ENCODE data around the gene TPCN1. TPM values are rescaled to one million over a fixed set of nuclear protein-coding genes. Genes with fewer than 3 reads are reported as not detected.

TPCN1 gene
- total and polyA plus RNA-seq, 2 of the 8 experiments (the other 6 are each of a cell fraction or from before 2014, with no cell fraction given) = 14.9 to 21.4 TPM

DNA sequence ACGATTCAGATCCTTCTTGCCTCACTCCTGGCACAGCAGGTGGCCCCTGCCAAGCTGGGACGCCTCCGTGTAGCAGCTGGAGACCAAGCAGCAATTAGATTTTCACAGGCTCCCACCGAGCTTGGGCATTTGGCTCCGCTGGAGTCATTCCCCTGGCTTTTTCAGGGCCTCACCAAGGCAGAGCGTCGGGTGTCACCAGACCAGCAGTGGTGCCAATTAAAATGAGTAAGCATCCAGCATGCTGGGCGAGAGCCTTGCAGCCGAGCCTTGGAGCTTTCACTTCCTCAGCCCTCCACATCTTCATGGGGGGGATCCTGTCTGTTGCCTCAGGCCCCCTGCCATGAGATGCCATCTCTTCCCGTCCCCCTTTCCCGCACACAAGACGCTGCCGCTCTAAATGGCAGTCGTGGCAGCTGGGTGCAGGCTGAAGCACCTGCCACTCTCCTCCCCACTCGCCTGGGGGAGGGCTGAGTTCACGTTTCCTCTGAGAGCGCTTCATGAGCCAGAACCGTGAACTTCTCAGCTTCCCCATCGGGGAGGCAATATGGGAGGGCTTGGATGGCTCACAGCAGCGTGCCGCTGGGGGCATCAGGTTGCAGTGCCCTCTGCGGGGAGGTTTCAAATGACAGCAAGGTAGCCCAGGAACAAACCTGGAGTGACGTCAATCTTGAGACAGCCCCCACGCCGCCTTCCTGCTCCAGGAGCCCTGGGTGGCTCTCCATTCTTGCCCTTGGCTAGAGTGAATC is 11.7 kb downstream of the TPCN1 start (continued):
- TF ChIP-seq, protein P1, sequence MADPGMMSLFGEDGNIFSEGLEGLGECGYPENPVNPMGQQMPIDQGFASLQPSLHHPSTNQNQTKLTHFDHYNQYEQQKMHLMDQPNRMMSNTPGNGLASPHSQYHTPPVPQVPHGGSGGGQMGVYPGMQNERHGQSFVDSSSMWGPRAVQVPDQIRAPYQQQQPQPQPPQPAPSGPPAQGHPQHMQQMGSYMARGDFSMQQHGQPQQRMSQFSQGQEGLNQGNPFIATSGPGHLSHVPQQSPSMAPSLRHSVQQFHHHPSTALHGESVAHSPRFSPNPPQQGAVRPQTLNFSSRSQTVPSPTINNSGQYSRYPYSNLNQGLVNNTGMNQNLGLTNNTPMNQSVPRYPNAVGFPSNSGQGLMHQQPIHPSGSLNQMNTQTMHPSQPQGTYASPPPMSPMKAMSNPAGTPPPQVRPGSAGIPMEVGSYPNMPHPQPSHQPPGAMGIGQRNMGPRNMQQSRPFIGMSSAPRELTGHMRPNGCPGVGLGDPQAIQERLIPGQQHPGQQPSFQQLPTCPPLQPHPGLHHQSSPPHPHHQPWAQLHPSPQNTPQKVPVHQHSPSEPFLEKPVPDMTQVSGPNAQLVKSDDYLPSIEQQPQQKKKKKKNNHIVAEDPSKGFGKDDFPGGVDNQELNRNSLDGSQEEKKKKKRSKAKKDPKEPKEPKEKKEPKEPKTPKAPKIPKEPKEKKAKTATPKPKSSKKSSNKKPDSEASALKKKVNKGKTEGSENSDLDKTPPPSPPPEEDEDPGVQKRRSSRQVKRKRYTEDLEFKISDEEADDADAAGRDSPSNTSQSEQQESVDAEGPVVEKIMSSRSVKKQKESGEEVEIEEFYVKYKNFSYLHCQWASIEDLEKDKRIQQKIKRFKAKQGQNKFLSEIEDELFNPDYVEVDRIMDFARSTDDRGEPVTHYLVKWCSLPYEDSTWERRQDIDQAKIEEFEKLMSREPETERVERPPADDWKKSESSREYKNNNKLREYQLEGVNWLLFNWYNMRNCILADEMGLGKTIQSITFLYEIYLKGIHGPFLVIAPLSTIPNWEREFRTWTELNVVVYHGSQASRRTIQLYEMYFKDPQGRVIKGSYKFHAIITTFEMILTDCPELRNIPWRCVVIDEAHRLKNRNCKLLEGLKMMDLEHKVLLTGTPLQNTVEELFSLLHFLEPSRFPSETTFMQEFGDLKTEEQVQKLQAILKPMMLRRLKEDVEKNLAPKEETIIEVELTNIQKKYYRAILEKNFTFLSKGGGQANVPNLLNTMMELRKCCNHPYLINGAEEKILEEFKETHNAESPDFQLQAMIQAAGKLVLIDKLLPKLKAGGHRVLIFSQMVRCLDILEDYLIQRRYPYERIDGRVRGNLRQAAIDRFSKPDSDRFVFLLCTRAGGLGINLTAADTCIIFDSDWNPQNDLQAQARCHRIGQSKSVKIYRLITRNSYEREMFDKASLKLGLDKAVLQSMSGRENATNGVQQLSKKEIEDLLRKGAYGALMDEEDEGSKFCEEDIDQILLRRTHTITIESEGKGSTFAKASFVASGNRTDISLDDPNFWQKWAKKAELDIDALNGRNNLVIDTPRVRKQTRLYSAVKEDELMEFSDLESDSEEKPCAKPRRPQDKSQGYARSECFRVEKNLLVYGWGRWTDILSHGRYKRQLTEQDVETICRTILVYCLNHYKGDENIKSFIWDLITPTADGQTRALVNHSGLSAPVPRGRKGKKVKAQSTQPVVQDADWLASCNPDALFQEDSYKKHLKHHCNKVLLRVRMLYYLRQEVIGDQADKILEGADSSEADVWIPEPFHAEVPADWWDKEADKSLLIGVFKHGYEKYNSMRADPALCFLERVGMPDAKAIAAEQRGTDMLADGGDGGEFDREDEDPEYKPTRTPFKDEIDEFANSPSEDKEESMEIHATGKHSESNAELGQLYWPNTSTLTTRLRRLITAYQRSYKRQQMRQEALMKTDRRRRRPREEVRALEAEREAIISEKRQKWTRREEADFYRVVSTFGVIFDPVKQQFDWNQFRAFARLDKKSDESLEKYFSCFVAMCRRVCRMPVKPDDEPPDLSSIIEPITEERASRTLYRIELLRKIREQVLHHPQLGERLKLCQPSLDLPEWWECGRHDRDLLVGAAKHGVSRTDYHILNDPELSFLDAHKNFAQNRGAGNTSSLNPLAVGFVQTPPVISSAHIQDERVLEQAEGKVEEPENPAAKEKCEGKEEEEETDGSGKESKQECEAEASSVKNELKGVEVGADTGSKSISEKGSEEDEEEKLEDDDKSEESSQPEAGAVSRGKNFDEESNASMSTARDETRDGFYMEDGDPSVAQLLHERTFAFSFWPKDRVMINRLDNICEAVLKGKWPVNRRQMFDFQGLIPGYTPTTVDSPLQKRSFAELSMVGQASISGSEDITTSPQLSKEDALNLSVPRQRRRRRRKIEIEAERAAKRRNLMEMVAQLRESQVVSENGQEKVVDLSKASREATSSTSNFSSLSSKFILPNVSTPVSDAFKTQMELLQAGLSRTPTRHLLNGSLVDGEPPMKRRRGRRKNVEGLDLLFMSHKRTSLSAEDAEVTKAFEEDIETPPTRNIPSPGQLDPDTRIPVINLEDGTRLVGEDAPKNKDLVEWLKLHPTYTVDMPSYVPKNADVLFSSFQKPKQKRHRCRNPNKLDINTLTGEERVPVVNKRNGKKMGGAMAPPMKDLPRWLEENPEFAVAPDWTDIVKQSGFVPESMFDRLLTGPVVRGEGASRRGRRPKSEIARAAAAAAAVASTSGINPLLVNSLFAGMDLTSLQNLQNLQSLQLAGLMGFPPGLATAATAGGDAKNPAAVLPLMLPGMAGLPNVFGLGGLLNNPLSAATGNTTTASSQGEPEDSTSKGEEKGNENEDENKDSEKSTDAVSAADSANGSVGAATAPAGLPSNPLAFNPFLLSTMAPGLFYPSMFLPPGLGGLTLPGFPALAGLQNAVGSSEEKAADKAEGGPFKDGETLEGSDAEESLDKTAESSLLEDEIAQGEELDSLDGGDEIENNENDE (IDR thresholded peaks at IDR 0.05; ENCODE audit: insufficient replicate concordance, low read length) = no peak
- TF ChIP-seq MAFK (IDR thresholded peaks at IDR 0.05; ENCODE audit: low read depth, low read length) = no peak
- TF ChIP-seq SP2 (IDR thresholded peaks at IDR 0.05; ENCODE audit: low read length) = no peak
- no peak for TF ChIP-seq ZNF274 (IDR thresholded peaks at IDR 0.05; ENCODE audit: borderline replicate concordance, extremely low read depth, low read length)
- TF ChIP-seq, protein P2, sequence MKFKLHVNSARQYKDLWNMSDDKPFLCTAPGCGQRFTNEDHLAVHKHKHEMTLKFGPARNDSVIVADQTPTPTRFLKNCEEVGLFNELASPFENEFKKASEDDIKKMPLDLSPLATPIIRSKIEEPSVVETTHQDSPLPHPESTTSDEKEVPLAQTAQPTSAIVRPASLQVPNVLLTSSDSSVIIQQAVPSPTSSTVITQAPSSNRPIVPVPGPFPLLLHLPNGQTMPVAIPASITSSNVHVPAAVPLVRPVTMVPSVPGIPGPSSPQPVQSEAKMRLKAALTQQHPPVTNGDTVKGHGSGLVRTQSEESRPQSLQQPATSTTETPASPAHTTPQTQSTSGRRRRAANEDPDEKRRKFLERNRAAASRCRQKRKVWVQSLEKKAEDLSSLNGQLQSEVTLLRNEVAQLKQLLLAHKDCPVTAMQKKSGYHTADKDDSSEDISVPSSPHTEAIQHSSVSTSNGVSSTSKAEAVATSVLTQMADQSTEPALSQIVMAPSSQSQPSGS (IDR thresholded peaks at IDR 0.05; ENCODE audit: low read length) = no peak; the same call in 1 of the 2 replicates
- TF ChIP-seq KDM4A (IDR thresholded peaks at IDR 0.05; ENCODE audit: low read depth, low read length, severe bottlenecking) = no peak
- no peak for TF ChIP-seq EGR1 (IDR thresholded peaks at IDR 0.05; ENCODE audit: borderline replicate concordance, low read depth, low read length)
- TF ChIP-seq, protein P3, sequence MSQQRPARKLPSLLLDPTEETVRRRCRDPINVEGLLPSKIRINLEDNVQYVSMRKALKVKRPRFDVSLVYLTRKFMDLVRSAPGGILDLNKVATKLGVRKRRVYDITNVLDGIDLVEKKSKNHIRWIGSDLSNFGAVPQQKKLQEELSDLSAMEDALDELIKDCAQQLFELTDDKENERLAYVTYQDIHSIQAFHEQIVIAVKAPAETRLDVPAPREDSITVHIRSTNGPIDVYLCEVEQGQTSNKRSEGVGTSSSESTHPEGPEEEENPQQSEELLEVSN (IDR thresholded peaks at IDR 0.05) = no peak

All from H1 (cell line).